Measurements from ENCODE around the gene ARMH4. TPM values are rescaled to one million over a fixed set of nuclear protein-coding genes. Genes with fewer than 3 reads are reported as not detected.
A peak's percentile ranks its signal among the peaks of the same experiment; 100 is the strongest.

ARMH4 gene
- polyA plus RNA-seq, 1 donor (not counting 4 experiments of a cell fraction or from before 2014, with no cell fraction given), result 0.56 TPM

GRCh38 chr14:58082491-58083098, 69.4 kb downstream of the ARMH4 start:
- dilution Hi-C loops (cut with MboI; ENCODE audit: extremely low pct_ligation_motif_present, low sequenced_read_pairs), result no loop called here
- H4K20me1 ChIP-seq (ENCODE audit: control insufficient read depth, extremely low read depth, insufficient read depth, low read length), result no peaks in the 10 kb centered on the region
- H3K79me2 ChIP-seq (ENCODE audit: control insufficient read depth, insufficient read depth, low read length), result no peaks in the 10 kb centered on the region
- H3K9me1 ChIP-seq (ENCODE audit: control insufficient read depth, extremely low read depth, insufficient read depth, low read length), result no peaks in the 10 kb centered on the region
- peak overlapping the region; percentile 2 for H3K4me2 ChIP-seq (ENCODE audit: control insufficient read depth, extremely low read depth, insufficient read depth, low read depth, low read length)
- no peaks in the 10 kb centered on the region for H3K27me3 ChIP-seq (ENCODE audit: control insufficient read depth, extremely low read depth, insufficient read depth, low read length)
- peak; percentile 96 for FAIRE-seq
- no peaks in the 10 kb centered on the region for H3K36me3 ChIP-seq (ENCODE audit: control insufficient read depth in 2 of 2, extremely low read depth in 1 of 2, insufficient read depth in 2 of 2, low read length in 2 of 2)
- H3K4me3 ChIP-seq (ENCODE audit: control insufficient read depth in 2 of 3, extremely low read depth in 1 of 3, insufficient read depth in 2 of 3, low read depth in 1 of 3, low read length in 3 of 3), result no peak overlapping the region
- H3K4me1 ChIP-seq (ENCODE audit: control insufficient read depth, extremely low read depth, insufficient read depth, low read length), result peaks cover 32% of the 10 kb centered on the region
- no peak for DNase-seq (ENCODE audit: low read depth, low spot score)
- no peak overlapping the region for H3K9ac ChIP-seq (ENCODE audit: control insufficient read depth, extremely low read depth, insufficient read depth, low read length)
- no peaks in the 10 kb centered on the region for H3K9me3 ChIP-seq (ENCODE audit: control insufficient read depth, low read depth, low read length)
- peak overlapping the region; percentile 73 for H3K27ac ChIP-seq (ENCODE audit: control insufficient read depth, insufficient read depth, low read length)
- no peak for TF ChIP-seq EZH2 (IDR thresholded peaks at IDR 0.05; ENCODE audit: low read length)
- TF ChIP-seq CTCF (optimal IDR thresholded peaks at IDR 0.05 in 1 of 3, IDR thresholded peaks at IDR 0.05 in 1 of 3, conservative IDR thresholded peaks at IDR 0.05 in 1 of 3; ENCODE audit: extremely low read depth in 1 of 3, insufficient read depth in 2 of 3, low read length in 3 of 3), result no peak
- peak overlapping the region; percentile 68 for H2AFZ ChIP-seq (ENCODE audit: control insufficient read depth, low read length)

GRCh38 chr14:58082011-58082410, 70.0 kb downstream of the ARMH4 start:
- Histone ChIP-seq H3K9ac (ENCODE audit: control insufficient read depth, extremely low read depth, insufficient read depth, low read length) (no peak overlapping the region), H3K4me1 (ENCODE audit: control insufficient read depth, extremely low read depth, insufficient read depth, low read length) (peaks cover 38% of the 10 kb centered on the region), H3K27me3 (ENCODE audit: control insufficient read depth, extremely low read depth, insufficient read depth, low read length) (no peaks in the 10 kb centered on the region), H3K79me2 (ENCODE audit: control insufficient read depth, insufficient read depth, low read length) (no peaks in the 10 kb centered on the region), H2AFZ (ENCODE audit: control insufficient read depth, low read length) (peak overlapping the region; percentile 1), H3K27ac (ENCODE audit: control insufficient read depth, insufficient read depth, low read length) (peak overlapping the region; percentile 73), H3K9me3 (ENCODE audit: control insufficient read depth, low read depth, low read length) (no peaks in the 10 kb centered on the region), H3K4me3 (ENCODE audit: control insufficient read depth in 2 of 3, extremely low read depth in 1 of 3, insufficient read depth in 2 of 3, low read depth in 1 of 3, low read length in 3 of 3) (no peak overlapping the region), H4K20me1 (ENCODE audit: control insufficient read depth, extremely low read depth, insufficient read depth, low read length) (no peaks in the 10 kb centered on the region), H3K36me3 (ENCODE audit: control insufficient read depth in 2 of 2, extremely low read depth in 1 of 2, insufficient read depth in 2 of 2, low read length in 2 of 2) (no peaks in the 10 kb centered on the region), H3K9me1 (ENCODE audit: control insufficient read depth, extremely low read depth, insufficient read depth, low read length) (no peaks in the 10 kb centered on the region), H3K4me2 (ENCODE audit: control insufficient read depth, extremely low read depth, insufficient read depth, low read depth, low read length) (peak overlapping the region; percentile 2)
- dilution Hi-C loops (cut with MboI; ENCODE audit: extremely low pct_ligation_motif_present, low sequenced_read_pairs), result no loop called here
- TF ChIP-seq CTCF (optimal IDR thresholded peaks at IDR 0.05 in 1 of 3, IDR thresholded peaks at IDR 0.05 in 1 of 3, conservative IDR thresholded peaks at IDR 0.05 in 1 of 3; ENCODE audit: extremely low read depth in 1 of 3, insufficient read depth in 2 of 3, low read length in 3 of 3) (no peak), EZH2 (IDR thresholded peaks at IDR 0.05; ENCODE audit: low read length) (no peak)
- DNase-seq (ENCODE audit: low read depth, low spot score) (no peak), FAIRE-seq (no peak)

All from keratinocyte (primary cell).